Measurements from ENCODE around the gene OSBPL3. TPM values are rescaled to one million over a fixed set of nuclear protein-coding genes. Genes with fewer than 3 reads are reported as not detected.

The OSBPL3 gene
- total and polyA plus RNA-seq, 2 donors (not counting 1 experiment from before 2014, with no cell fraction given), result 13.5 to 67.6 TPM

DNA sequence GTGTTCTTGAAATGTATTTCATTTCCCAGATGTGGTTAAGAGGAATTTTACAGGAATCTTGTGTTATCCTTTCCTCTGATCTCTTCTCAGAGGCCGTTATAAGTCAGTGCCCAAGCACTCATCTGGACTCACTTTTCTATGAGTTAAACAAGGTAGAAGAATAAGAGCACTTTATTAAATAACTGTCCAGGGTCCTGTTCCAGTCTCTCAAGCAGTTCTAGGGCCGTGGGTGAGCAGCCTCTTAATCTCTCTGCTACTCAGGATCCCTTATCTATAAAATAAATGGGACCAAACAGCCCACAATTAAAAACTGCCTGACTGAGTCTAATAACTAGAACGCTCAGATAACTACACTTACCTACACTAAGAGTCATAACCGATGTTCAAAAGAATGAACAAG lies 111.2 kb downstream of the OSBPL3 start:
- DNase-seq (no peak), ATAC-seq (ENCODE audit: low read depth) (no peak)
- peaks cover 11% of the 10 kb centered on the region for H3K79me2 ChIP-seq (ENCODE audit: control insufficient read depth, insufficient read depth, low read length)
- Mint-ChIP-seq H3K4me1 (peaks cover 15% of the 10 kb centered on the region), H3K4me3 (no peak overlapping the region), H3K9me3 (ENCODE audit: insufficient read depth) (no peaks in the 10 kb centered on the region), H3K27me3 (no peaks in the 10 kb centered on the region), H3K27ac (no peak overlapping the region)
- no peak overlapping the region for H3K9ac ChIP-seq (ENCODE audit: low read length)
- no peak overlapping the region for H2AFZ ChIP-seq (ENCODE audit: insufficient read depth, low read depth, low read length, poor library complexity, severe bottlenecking)
- H4K20me1 ChIP-seq (ENCODE audit: control insufficient read depth, insufficient read depth, low read length, poor library complexity, severe bottlenecking), result no peaks in the 10 kb centered on the region
- ChIA-PET CTCF (no interaction called here), POLR2A (no interaction called here)
- intact Hi-C loops (cut with micrococcal nuclease), result no loop called here
- no peak overlapping the region for H3K27ac ChIP-seq (ENCODE audit: low read length in 2 of 2)
- no peaks in the 10 kb centered on the region for H3K9me3 ChIP-seq (ENCODE audit: control extremely low read depth in 1 of 3, control insufficient read depth in 2 of 3, insufficient read depth in 1 of 3, low read length in 2 of 3)
- no peak overlapping the region for H3K4me3 ChIP-seq (ENCODE audit: control extremely low read depth in 1 of 5, extremely low read depth in 1 of 5, insufficient read depth in 1 of 5, low read depth in 2 of 5, low read length in 4 of 5)
- peaks cover 12% of the 10 kb centered on the region in 2 donors for H3K4me1 ChIP-seq (ENCODE audit: control insufficient read depth in 2 of 2, insufficient read depth in 2 of 2, low read length in 2 of 2)
- TF ChIP-seq, protein P1, sequence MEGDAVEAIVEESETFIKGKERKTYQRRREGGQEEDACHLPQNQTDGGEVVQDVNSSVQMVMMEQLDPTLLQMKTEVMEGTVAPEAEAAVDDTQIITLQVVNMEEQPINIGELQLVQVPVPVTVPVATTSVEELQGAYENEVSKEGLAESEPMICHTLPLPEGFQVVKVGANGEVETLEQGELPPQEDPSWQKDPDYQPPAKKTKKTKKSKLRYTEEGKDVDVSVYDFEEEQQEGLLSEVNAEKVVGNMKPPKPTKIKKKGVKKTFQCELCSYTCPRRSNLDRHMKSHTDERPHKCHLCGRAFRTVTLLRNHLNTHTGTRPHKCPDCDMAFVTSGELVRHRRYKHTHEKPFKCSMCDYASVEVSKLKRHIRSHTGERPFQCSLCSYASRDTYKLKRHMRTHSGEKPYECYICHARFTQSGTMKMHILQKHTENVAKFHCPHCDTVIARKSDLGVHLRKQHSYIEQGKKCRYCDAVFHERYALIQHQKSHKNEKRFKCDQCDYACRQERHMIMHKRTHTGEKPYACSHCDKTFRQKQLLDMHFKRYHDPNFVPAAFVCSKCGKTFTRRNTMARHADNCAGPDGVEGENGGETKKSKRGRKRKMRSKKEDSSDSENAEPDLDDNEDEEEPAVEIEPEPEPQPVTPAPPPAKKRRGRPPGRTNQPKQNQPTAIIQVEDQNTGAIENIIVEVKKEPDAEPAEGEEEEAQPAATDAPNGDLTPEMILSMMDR (IDR thresholded peaks at IDR 0.05), result no peak
- TF ChIP-seq EZH2 (IDR thresholded peaks at IDR 0.05; ENCODE audit: borderline replicate concordance, insufficient read depth, low read depth, low read length, poor library complexity, severe bottlenecking), result no peak
- H3K4me2 ChIP-seq (replicated peaks; ENCODE audit: low read depth, low read length, poor library complexity, severe bottlenecking), result no peak overlapping the region
- H3K27me3 ChIP-seq (replicated peaks in 1 of 4; ENCODE audit: control extremely low read depth in 1 of 4, control insufficient read depth in 3 of 4, insufficient read depth in 4 of 4, low read length in 3 of 4), result no peaks in the 10 kb centered on the region
- WGBS (ENCODE audit: insufficient coverage), result 89% methylated on average over 1 of the region's 4 CpGs
- H3K36me3 ChIP-seq (replicated peaks in 1 of 2; ENCODE audit: control extremely low read depth in 1 of 2, control insufficient read depth in 1 of 2, extremely low read depth in 1 of 2, insufficient read depth in 2 of 2, low read length in 1 of 2), result peaks cover 0 to 26% of the 10 kb centered on the region in 2 experiments

DNA sequence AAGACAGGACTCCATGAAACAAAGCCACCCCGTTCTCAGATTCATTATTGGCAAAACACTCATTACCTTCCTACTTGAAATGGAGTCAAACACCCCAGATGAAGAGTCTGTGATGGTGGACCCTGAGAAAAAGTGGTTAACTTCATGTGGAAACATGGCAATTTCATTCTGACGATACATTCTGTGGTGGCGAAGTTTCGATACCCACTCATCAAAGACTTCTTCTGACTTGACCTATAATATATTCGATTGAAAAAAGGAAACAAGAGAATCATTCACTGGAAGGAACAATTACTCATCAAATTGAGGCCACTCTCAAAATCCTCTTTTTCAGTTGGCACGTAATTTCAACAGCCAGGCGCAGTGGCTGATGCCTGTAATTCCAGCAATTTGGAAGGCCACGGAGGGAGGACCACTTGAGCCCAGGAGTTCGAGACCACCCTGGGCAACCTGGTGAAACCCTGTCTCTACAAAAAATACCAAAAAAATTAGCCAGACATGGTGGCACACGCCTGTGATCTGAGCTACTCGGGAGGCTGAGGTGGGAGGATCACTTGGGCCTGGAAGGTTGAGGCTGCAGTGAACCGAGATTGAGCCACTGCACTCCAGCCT lies 113.9 kb downstream of the OSBPL3 start:
- Histone ChIP-seq H2AFZ (ENCODE audit: insufficient read depth, low read depth, low read length, poor library complexity, severe bottlenecking) (no peak overlapping the region), H3K36me3 (replicated peaks in 1 of 2; ENCODE audit: control extremely low read depth in 1 of 2, control insufficient read depth in 1 of 2, extremely low read depth in 1 of 2, insufficient read depth in 2 of 2, low read length in 1 of 2) (peaks cover 0 to 40% of the 10 kb centered on the region in 2 experiments), H3K79me2 (ENCODE audit: control insufficient read depth, insufficient read depth, low read length) (peaks cover 9% of the 10 kb centered on the region), H3K27ac (ENCODE audit: low read length in 2 of 2) (no peak overlapping the region), H4K20me1 (ENCODE audit: control insufficient read depth, insufficient read depth, low read length, poor library complexity, severe bottlenecking) (no peaks in the 10 kb centered on the region), H3K4me2 (replicated peaks; ENCODE audit: low read depth, low read length, poor library complexity, severe bottlenecking) (no peak overlapping the region), H3K4me1 (ENCODE audit: control insufficient read depth in 2 of 2, insufficient read depth in 2 of 2, low read length in 2 of 2) (no peaks in the 10 kb centered on the region), H3K9ac (ENCODE audit: low read length) (no peak overlapping the region), H3K27me3 (replicated peaks in 1 of 4; ENCODE audit: control extremely low read depth in 1 of 4, control insufficient read depth in 3 of 4, insufficient read depth in 4 of 4, low read length in 3 of 4) (no peaks in the 10 kb centered on the region), H3K4me3 (ENCODE audit: control extremely low read depth in 1 of 5, extremely low read depth in 1 of 5, insufficient read depth in 1 of 5, low read depth in 2 of 5, low read length in 4 of 5) (no peak overlapping the region), H3K9me3 (ENCODE audit: control extremely low read depth in 1 of 3, control insufficient read depth in 2 of 3, insufficient read depth in 1 of 3, low read length in 2 of 3) (no peaks in the 10 kb centered on the region)
- CTCF ChIA-PET, result interaction anchor here (0.6 kb wide), 1 partner anchor 232 kb away, joined by 5 read pairs; no protein-coding TSS in a partner anchor
- TF ChIP-seq EZH2 (IDR thresholded peaks at IDR 0.05; ENCODE audit: borderline replicate concordance, insufficient read depth, low read depth, low read length, poor library complexity, severe bottlenecking), result no peak
- TF ChIP-seq, protein P1 (IDR thresholded peaks at IDR 0.05), result no peak
- POLR2A ChIA-PET, result interaction anchor here (0.6 kb wide), 1 partner anchor 17 kb away, joined by 3 read pairs; no protein-coding TSS in a partner anchor
- no peaks in the 10 kb centered on the region for H3K9me3 Mint-ChIP-seq (ENCODE audit: insufficient read depth)
- H3K4me1 Mint-ChIP-seq, result peaks cover 6% of the 10 kb centered on the region
- no peak overlapping the region for H3K4me3 Mint-ChIP-seq
- ATAC-seq (ENCODE audit: low read depth) (no peak), DNase-seq (no peak)
- H3K27ac Mint-ChIP-seq, result no peak overlapping the region
- WGBS (ENCODE audit: insufficient coverage), result 91% methylated on average over 3 of the region's 12 CpGs
- no peaks in the 10 kb centered on the region for H3K27me3 Mint-ChIP-seq
- intact Hi-C loops (cut with micrococcal nuclease), result no loop called here

All from B cell (primary cell).